Panc1 (cell line): ENCODE results near the gene RFX7.

Experiments
- POLR2AphosphoS5 ChIP-seq: IDR thresholded peaks from 2 replicates; pipeline ENCODE4 v1.6.1; 2012; ENCODE audit warnings: mild to moderate bottlenecking, low read depth, low read length, moderate library complexity
- REST ChIP-seq, 2 experiments: IDR thresholded peaks; 2 replicates each; pipeline ENCODE4 v1.6.1; 2011 to 2012; ENCODE audit warnings: low read depth in 2 of 2, control low read depth in 1 of 2, low read length in 1 of 2, mild to moderate bottlenecking in 1 of 2, moderate library complexity in 1 of 2; ENCODE audit not compliant: insufficient read depth in 1 of 2
- TF ChIP-seq, protein P1 (sequence below): fragments of 450-650 bp; IDR thresholded peaks from 2 replicates; pipeline ENCODE4 v1.5.1; 2017; ENCODE audit warnings: mild to moderate bottlenecking

GRCh38 chr15:56187665-56188064, 56.0 kb downstream of the RFX7 start:
- TF ChIP-seq REST (IDR thresholded peaks at IDR 0.05; ENCODE audit: insufficient read depth in 1 of 2, low read depth in 2 of 2, low read length in 1 of 2) (no peak), POLR2AphosphoS5 (no peak)
- TF ChIP-seq, protein P1, sequence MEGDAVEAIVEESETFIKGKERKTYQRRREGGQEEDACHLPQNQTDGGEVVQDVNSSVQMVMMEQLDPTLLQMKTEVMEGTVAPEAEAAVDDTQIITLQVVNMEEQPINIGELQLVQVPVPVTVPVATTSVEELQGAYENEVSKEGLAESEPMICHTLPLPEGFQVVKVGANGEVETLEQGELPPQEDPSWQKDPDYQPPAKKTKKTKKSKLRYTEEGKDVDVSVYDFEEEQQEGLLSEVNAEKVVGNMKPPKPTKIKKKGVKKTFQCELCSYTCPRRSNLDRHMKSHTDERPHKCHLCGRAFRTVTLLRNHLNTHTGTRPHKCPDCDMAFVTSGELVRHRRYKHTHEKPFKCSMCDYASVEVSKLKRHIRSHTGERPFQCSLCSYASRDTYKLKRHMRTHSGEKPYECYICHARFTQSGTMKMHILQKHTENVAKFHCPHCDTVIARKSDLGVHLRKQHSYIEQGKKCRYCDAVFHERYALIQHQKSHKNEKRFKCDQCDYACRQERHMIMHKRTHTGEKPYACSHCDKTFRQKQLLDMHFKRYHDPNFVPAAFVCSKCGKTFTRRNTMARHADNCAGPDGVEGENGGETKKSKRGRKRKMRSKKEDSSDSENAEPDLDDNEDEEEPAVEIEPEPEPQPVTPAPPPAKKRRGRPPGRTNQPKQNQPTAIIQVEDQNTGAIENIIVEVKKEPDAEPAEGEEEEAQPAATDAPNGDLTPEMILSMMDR, result no peak
